Epithelial cell of proximal tubule (primary cell): ENCODE results near the gene DHRS4. TPM values are rescaled to one million over a fixed set of nuclear protein-coding genes. Genes with fewer than 3 reads are reported as not detected.
"Not testable (repeated sequence)": the region's sequence is repeated elsewhere in the genome, so short reads cannot be mapped to it uniquely, and the experiment has no call there.

ENCODE experiments used
- DNase-seq: peaks from one replicate; pipeline ENCODE4 v3.0.0-alpha.2; 2011; ENCODE audit warnings: low read depth
- H3K4me3 ChIP-seq: 2 replicates; pipeline ENCODE4 v1.5.1; 2011; ENCODE audit warnings: low read depth, mild to moderate bottlenecking, low read length
- total RNA-seq: library from RNA; depleted of rRNA; stranded (reverse); fragments of >200 nt; gene quantifications from 2 replicates; pipeline ENCODE4 v1.2.3, GENCODE V29; 2015
- TF ChIP-seq, protein P1 (sequence below): conservative IDR thresholded peaks from 2 replicates; pipeline ENCODE4 v1.5.1; 2012; ENCODE audit warnings: low read depth, mild to moderate bottlenecking, low read length

The DHRS4 gene
- total RNA-seq, 1 donor from 2014 or later = 43.7 TPM

DNA sequence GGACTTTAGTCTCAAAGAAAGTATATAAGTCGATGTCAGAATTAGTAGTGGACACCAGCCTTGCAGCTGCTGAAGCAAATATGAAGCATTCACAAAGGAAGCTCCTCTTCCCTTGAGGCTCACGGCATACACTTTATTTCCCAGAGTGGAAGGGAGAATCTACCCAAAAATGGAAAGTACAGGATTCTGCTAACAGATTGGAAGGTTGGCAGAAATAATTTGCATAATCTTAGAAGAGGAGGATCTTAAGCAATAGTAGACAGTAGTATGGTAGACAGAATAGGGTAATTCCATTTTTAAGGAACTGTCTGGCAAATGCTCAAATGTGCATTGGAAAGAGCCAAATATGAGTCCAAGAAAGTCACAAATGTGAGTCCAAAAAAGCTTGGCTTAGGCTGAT is 2.2 kb downstream of the DHRS4 start:
- not testable (repeated sequence) for DNase-seq, H3K4me3 ChIP-seq

DNA sequence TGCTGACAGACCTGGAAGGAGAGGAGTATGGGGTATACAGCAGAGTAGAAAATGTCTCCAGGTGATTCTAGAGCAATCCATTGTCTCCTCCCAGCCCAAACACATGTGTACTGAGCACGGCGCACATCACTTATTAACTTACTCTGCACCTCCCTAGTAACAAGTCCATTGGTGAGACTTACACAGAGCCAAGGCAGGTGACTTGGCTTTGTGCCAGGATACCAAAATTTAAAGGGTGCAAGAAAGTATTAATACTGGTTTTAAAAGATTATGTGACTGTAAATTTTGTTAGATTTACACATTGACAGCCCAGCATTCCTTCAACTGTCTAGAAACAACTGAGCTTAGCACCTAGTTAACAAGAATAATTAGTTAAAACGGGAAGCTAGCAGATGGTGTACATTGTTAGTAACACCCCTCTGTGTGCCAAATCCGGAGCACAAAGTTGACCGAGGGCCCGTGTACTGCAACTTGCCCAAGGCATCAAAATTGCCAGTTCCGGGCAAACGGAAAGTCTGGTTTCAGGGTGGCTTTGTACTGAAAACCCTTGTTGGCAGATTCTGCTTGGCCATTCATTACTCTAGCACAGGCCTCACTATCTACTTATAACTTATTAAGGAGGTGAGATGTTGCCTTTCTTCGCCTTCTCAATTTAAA is 4.5 kb downstream of the DHRS4 start:
- DNase-seq, H3K4me3 ChIP-seq: not testable (repeated sequence)

DNA sequence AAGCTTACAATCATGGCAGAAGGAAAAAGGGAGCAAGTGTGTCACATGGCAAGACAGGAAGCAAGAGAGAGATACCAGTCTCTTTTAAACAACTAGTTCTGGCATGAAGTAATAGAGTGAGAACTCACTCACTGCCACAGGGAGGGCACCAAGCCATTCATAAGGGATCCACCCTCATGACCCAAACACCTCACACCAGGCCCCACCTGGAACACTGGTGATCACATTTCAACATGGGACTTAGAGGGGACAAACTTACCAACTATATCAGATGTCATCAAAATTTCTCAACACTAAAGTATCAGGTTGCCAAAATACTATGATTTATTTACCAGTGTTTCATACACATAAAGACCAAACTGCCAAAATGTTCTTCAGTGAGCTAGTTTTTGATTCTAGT is 7.3 kb downstream of the DHRS4 start:
- H3K4me3 ChIP-seq, DNase-seq: not testable (repeated sequence)

DNA sequence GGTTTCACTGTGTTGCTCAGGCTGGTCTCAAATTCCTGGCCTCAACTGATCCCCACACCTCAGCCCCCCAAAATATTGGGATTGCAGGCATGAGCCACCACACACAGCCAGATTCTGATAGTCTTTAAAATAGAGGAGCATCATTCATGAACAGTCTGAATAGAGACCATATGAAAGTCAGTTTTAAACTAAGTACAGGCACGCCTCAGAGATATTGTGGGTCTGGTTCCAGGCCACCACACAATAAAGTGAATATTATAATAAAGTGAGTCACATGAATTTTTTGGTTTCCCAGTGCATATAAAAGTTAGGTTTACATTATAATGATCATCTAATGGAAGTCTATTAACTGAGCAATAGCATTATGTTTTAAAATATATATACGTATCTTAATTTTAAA is 8.1 kb downstream of the DHRS4 start:
- H3K4me3 ChIP-seq, DNase-seq: not testable (repeated sequence)

DNA sequence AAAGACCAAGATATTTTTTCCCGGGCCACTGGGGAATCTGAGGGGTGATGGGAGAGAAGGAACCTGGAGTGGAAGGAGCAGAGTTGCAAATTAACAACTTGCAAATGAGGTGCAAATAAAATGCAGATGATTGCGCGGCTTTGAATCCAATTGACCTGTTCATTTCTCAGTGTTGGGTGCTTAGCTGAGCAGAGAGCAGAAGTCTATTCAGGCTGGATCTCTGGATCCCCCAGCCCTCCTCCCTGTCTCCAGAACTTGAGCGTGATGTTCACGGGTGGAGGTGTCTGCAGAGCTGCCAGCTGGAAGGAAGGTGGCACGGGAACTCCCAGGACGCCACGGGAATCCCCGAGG is 15.5 kb downstream of the DHRS4 start:
- not testable (repeated sequence) for DNase-seq, H3K4me3 ChIP-seq

DNA sequence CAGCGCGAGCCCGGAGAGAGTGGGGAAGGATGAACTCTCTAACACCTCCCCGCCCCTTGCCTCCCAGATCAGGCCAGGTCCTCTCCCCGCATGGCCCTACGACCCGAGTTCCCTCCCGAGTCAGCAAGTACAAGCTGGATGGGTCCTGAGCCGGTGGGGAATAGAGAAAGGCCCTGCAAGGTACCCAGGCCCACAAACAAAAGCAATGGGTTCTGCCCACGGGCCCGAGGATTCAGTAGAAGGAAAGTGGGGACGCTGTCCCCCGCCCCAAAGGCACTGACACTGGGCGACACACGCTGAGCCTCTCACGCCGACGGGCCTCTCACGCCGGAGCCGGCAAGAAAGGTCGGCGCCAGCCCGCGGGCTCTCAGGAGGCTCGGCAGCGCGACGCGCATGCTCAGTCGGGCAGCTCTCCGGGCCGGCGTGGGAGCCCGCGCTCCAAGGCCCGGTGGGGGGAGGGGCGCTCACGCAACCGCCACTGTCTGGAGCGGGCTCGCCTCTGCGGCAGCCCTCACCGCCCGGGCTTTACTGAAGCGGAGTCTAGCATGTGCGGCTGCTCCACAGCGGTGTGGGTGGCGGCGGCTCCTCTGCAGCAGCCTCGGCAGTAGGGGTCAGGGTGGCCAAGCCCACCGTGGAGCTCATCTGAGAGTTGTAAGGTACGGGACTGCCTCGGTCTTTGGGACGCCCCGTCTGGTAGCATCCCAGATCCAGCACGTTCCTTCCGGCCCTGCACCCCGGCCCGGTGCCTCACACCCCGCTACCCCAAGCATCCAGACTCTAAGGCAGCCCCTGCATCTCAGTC is 16.1 kb downstream of the DHRS4 start:
- H3K4me3 ChIP-seq = peak overlapping the region; percentile 38
- DNase-seq = not testable (repeated sequence)

DNA sequence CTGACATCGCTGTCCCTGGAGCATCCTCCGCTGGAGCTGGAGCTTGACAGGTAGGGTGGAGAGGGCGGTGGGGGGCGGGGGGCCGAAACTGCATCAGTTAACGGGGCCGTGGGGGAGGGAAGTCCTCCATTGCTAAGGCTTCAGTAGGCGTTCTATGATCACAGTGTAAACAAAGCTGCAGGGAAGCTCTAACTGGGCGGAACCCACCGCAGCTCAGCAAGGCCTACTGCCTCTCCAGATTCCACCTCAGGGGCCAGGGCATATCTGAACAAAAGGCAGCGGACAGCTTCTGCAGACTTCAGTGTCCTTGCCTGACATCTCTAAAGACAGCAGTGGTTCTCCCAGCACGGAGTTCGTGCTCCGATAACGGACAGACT is 16.7 kb downstream of the DHRS4 start:
- DNase-seq, H3K4me3 ChIP-seq: not testable (repeated sequence)

DNA sequence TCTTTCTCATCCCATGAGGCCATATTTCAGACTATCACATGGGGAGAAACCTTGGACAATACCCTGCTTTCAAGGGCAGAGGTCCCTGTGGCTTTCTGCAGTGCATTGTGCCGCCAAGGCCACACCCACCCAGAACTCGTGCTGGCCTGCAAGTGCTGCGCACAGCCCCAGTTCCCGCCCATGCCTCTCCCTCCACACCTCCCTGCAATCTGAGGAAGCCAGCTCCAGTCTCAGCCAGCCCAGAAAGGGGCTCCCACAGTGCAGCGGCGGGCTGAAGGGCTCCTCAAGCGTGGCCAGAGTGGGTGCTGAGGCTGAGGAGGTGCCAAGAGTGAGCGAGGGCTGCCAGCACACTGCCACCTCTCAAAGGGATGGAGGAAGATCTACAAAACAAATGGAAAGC is 19.6 kb downstream of the DHRS4 start:
- not testable (repeated sequence) for H3K4me3 ChIP-seq, DNase-seq

DNA sequence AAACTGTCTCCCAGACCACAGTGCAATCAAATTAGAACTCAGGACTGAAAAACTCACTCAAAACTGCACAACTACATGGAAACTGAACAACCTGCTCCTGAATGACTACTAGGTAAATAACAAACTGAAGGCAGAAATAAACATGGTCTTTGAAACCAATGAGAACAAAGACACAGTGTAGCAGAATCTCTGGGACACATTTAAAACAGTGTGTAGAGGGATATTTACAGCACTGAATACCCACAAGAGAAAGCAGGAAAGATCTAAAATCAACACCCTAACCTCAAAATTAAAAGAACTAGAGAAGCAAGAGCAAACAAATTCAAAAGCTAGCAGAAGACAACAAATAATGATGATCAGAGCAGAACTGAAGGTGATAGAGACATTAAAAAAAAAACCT is 20.5 kb downstream of the DHRS4 start:
- not testable (repeated sequence) for H3K4me3 ChIP-seq, DNase-seq

DNA sequence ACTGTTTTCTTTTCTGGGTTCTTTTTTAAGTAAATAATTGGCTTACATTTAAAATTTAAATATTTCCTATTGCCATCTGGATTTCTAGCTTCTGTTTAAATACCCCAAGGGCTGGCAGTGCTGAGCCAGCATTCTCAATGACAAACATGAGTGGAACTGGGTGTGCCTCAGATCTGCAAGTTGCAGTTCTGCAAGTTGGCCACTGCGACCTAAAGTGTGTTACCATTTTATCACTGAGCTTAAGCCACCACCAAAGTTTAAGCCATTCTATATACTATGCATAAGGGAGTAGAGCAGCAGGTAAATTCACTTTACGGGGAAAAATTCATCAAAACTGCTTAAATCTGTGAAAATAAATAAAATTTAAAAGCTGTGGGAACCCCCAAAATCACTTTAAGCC is 23.6 kb downstream of the DHRS4 start:
- not testable (repeated sequence) for DNase-seq
- TF ChIP-seq, protein P1, sequence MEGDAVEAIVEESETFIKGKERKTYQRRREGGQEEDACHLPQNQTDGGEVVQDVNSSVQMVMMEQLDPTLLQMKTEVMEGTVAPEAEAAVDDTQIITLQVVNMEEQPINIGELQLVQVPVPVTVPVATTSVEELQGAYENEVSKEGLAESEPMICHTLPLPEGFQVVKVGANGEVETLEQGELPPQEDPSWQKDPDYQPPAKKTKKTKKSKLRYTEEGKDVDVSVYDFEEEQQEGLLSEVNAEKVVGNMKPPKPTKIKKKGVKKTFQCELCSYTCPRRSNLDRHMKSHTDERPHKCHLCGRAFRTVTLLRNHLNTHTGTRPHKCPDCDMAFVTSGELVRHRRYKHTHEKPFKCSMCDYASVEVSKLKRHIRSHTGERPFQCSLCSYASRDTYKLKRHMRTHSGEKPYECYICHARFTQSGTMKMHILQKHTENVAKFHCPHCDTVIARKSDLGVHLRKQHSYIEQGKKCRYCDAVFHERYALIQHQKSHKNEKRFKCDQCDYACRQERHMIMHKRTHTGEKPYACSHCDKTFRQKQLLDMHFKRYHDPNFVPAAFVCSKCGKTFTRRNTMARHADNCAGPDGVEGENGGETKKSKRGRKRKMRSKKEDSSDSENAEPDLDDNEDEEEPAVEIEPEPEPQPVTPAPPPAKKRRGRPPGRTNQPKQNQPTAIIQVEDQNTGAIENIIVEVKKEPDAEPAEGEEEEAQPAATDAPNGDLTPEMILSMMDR = peak; percentile 35

DNA sequence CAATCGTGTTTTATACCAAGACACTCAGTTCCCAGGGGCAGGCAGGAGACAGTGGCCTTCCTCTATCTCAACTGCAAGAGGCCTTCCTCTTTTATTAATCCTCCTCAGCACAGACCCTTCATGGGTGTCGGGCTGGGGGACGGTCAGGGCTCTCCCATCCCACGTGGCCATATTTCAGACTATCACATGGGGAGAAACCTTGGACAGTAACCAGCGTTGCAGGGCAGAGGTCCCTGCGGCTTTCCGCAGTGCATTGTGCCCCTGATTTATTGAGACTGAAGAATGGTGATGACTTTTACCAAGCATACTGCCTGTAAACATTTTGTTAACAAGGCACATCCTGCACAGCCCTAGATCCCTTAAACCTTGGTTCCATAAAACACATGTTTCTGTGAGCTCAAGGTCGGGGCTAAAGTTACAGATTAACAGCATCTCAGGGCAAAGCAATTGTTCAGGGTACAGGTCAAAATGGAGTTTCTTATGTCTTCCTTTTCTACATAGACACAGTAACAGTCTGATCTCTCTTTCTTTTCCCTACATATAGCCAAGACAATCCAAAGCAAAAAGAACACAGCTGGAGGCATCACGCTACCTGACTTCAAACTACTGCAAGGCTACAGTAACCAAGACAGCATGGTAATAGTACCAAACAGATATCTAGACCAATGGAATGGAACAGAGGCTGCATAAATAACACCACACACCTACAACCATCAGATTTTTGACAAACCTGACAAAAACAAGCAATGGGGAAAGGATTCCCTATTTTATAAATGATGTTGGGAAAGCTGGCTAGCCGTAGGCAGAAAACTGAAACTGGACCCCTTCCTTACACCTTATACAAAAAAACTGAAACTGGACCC is 28.6 kb downstream of the DHRS4 start:
- DNase-seq, H3K4me3 ChIP-seq: not testable (repeated sequence)

More for the DNA sequence above, 23.6 kb downstream of the DHRS4 start:
- H3K4me3 ChIP-seq = not testable (repeated sequence)

DNA sequence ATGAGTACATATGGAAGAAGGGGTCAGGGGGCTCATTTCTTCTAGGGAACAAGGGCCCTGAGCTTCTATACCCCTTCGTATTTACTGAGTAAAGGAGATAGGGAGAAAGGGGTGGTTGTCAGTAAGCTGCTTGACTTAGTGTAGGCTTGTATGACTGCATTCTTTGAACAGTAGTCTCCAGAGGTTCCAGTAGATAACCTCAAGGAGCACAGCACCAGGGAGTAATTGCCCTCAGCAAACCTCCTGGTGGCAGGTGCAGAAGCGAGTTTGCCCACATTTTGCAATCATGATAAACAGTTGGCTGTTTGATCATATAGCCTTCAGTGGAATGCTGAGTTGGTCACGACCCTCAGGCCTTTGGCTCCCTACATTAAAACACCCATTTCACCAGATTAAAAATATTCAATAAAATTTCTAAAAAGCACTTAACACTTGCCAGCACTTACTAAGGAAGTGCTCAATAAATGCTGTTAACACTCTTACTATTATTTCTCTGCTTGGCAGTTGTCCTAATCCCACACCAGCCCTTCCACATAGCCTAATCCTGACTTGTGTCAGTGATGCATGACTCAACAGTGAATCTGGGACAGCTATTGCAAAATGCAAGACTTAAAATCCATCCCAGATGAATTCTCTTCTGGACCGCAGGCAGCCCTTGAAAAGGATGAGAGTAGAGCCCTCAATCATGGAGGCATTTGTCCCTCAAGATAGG is 31.5 kb downstream of the DHRS4 start:
- TF ChIP-seq, protein P1 = no peak

DNA sequence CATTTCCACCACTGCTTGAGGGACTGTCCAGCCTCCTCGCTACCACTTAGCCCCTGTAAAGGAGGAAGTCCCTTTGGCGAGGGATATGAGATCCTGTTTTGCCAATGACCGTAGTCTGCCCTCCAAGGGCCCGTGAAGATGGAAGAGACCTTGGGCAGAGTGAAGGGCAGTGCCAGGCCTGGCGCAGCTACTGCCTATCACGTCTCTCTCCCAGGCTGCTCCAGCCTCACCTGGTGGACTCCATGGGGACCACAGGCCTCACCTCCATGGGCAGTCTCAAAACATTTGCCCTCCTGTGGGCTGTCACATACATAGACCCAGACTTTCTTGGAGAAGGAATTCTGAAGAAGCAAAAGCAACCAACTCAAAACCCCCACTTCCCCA is 34.6 kb downstream of the DHRS4 start:
- DNase-seq = not testable (repeated sequence)
- peak overlapping the region; percentile 54 for H3K4me3 ChIP-seq

More for the DNA sequence above, 31.5 kb downstream of the DHRS4 start:
- no peak overlapping the region for H3K4me3 ChIP-seq
- DNase-seq = no peak

DNA sequence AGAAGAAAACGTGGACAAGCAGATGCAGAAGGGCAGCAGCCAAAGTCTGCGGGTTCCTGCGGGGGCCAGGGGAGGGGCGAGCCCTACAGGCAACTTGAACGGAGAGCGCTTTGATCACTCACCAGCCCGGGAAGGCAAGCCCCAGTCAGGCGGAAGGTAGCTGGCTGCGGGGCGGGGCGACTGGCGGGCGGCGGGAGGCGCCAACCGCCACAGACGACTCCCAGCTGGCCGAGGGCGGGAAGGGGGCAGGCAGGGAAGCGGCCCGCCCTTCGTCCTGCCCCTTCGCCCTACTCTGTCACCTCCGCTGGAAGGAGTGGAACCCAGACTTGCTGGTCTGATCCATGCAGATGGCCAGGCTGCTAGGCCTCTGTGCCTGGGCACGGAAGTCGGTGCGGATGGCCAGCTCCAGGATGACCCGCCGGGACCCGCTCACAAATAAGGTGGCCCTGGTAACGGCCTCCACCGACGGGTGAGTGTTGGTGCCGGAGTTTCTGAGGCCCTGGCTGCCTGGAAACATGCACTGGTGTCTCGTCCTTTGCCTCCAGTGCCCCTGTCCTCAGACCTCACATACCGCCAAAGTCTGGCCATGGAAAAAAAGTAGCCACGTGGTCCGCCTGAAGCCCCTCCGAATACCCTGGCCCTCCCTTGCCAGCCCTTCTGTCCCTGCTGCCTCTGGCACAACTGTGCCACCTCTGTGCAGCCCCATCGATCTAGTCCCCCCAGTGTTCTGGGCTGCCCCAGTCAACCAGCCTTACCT is 35.2 kb downstream of the DHRS4 start, which contains the start of gene DHRS4L2:
TSS of gene DHRS4L2 (plus strand) at position 323 of the 757 bp plus-strand sequence. CDS start at position 342, 19 bp downstream.
- H3K4me3 ChIP-seq = peak within 1 kb of the TSS; percentile 54
- DNase-seq = not testable (repeated sequence)
